ENCODE measurements around the gene TFEB.

DNA sequence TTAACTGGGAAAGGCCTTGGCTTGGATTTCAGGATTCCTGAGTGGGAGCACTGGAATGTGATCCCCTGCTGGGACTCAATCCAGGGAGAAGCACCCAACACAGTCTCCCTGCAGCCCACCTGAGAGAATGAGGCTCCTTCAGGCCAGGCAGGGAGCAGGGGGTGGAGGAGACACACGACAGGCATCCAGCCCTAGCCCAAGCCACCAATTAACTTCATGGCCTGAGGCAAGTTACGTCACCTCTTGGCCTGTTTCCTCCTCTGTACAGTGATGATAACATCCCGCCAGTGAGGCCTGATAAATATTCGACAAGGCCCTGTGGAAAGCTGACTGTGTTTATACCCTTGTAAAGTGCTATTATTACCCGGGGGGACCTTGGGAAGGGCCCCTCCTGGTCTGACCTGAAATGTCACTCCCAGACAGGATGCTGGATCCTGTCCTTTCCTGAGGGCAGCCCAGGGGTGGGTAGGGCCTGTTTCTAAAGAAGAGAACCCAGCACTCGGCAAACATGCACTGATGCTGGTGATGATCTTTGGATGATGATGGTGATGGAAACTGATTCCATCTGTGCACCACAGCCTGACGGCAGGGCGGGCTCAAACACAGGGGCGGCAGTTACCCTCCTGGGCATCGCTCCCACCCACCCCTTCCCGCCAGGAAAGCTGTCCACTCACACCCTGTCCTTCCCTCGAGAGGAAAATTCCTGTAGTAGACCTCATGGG lies 31.9 kb upstream of the TFEB start:
- TF ChIP-seq, protein P1, sequence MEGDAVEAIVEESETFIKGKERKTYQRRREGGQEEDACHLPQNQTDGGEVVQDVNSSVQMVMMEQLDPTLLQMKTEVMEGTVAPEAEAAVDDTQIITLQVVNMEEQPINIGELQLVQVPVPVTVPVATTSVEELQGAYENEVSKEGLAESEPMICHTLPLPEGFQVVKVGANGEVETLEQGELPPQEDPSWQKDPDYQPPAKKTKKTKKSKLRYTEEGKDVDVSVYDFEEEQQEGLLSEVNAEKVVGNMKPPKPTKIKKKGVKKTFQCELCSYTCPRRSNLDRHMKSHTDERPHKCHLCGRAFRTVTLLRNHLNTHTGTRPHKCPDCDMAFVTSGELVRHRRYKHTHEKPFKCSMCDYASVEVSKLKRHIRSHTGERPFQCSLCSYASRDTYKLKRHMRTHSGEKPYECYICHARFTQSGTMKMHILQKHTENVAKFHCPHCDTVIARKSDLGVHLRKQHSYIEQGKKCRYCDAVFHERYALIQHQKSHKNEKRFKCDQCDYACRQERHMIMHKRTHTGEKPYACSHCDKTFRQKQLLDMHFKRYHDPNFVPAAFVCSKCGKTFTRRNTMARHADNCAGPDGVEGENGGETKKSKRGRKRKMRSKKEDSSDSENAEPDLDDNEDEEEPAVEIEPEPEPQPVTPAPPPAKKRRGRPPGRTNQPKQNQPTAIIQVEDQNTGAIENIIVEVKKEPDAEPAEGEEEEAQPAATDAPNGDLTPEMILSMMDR (IDR thresholded peaks at IDR 0.05), result no peak
- TF ChIP-seq EP300 (IDR thresholded peaks at IDR 0.05) (no peak), POLR2A (IDR thresholded peaks at IDR 0.05; ENCODE audit: low read depth) (no peak), POLR2AphosphoS5 (IDR thresholded peaks at IDR 0.05) (no peak)

All from esophagus muscularis mucosa (tissue), 4 donors.